ENCODE measurements around the gene SPATS2.
A peak's percentile ranks its signal among the peaks of the same experiment; 100 is the strongest.

DNA sequence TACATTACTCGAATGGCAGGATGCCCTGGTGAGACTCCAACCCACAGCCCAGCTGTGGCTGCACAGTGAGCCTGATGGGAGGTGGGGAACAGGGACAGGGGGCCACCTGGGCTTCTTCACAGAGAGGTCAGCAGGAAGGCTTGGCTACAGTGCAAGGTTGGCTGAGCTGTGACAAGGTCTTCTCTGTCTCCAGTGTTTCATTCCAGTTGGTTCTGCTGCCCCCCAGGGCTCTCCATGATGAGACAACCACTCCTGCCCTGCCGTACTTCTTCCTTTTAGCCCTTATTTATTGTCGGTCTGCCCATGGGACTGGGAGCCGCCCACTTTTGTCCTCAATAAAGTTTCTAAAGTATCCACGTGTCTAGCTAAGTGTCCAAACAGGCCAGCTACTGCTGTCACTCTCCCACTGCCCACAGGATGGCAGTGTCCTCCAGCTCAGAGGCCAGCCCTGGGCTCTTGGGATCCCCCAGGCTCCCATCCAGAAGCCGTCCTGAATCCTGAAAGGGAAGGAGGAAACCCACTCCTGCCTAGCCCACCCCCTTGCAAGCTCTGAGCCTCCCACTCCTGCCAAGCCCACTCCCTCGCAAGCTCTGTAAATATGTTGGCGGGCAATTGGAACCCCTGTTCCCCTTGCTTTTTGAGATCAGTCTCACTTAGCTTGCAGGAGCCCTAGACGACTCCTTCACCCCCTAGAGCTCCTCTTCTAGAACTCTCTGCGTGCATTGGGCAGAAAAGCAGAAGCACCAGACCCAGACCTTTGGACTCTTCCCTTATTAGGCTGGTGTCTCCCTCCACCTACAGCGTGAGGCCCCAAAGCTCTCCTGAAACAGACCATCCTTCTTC, 35.7 kb upstream of the SPATS2 start:
- TF ChIP-seq MAX (IDR thresholded peaks at IDR 0.05) (peak; percentile 70), CREB1 (IDR thresholded peaks at IDR 0.05; ENCODE audit: low read depth) (no peak), YY1 (IDR thresholded peaks at IDR 0.05; ENCODE audit: low read depth) (no peak), TCF12 (IDR thresholded peaks at IDR 0.05; ENCODE audit: low read depth) (no peak), EP300 (IDR thresholded peaks at IDR 0.05; ENCODE audit: borderline replicate concordance) (no peak), FOXM1 (IDR thresholded peaks at IDR 0.05; ENCODE audit: borderline replicate concordance, low read depth) (no peak), CEBPB (IDR thresholded peaks at IDR 0.05) (no peak), TEAD4 (IDR thresholded peaks at IDR 0.05) (no peak), NFIC (IDR thresholded peaks at IDR 0.05) (no peak), EGR1 (IDR thresholded peaks at IDR 0.05) (no peak)
- TF ChIP-seq, protein P1, sequence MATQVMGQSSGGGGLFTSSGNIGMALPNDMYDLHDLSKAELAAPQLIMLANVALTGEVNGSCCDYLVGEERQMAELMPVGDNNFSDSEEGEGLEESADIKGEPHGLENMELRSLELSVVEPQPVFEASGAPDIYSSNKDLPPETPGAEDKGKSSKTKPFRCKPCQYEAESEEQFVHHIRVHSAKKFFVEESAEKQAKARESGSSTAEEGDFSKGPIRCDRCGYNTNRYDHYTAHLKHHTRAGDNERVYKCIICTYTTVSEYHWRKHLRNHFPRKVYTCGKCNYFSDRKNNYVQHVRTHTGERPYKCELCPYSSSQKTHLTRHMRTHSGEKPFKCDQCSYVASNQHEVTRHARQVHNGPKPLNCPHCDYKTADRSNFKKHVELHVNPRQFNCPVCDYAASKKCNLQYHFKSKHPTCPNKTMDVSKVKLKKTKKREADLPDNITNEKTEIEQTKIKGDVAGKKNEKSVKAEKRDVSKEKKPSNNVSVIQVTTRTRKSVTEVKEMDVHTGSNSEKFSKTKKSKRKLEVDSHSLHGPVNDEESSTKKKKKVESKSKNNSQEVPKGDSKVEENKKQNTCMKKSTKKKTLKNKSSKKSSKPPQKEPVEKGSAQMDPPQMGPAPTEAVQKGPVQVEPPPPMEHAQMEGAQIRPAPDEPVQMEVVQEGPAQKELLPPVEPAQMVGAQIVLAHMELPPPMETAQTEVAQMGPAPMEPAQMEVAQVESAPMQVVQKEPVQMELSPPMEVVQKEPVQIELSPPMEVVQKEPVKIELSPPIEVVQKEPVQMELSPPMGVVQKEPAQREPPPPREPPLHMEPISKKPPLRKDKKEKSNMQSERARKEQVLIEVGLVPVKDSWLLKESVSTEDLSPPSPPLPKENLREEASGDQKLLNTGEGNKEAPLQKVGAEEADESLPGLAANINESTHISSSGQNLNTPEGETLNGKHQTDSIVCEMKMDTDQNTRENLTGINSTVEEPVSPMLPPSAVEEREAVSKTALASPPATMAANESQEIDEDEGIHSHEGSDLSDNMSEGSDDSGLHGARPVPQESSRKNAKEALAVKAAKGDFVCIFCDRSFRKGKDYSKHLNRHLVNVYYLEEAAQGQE (IDR thresholded peaks at IDR 0.05; ENCODE audit: low read depth): no peak
- TF ChIP-seq, protein P2, sequence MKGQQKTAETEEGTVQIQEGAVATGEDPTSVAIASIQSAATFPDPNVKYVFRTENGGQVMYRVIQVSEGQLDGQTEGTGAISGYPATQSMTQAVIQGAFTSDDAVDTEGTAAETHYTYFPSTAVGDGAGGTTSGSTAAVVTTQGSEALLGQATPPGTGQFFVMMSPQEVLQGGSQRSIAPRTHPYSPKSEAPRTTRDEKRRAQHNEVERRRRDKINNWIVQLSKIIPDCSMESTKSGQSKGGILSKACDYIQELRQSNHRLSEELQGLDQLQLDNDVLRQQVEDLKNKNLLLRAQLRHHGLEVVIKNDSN (IDR thresholded peaks at IDR 0.05): no peak

All from Ishikawa (cell line).